Ishikawa (cell line): Measurements from ENCODE around the gene LPCAT1.

Source experiments
- CEBPB ChIP-seq: IDR thresholded peaks from 2 replicates; pipeline ENCODE4 v1.6.1; 2012
- EGR1 ChIP-seq: IDR thresholded peaks from 2 replicates; pipeline ENCODE4 v1.6.1; 2012
- FOXM1 ChIP-seq: IDR thresholded peaks from 2 replicates; pipeline ENCODE4 v1.6.1; 2012; ENCODE audit warnings: low read depth, borderline replicate concordance
- MAX ChIP-seq: IDR thresholded peaks from 2 replicates; pipeline ENCODE4 v1.6.1; 2012
- NFIC ChIP-seq: IDR thresholded peaks from 2 replicates; pipeline ENCODE4 v1.6.1; 2012
- RAD21 ChIP-seq: IDR thresholded peaks from 2 replicates; pipeline ENCODE4 v1.6.1; 2012; ENCODE audit warnings: low read depth
- REST ChIP-seq: IDR thresholded peaks from 2 replicates; pipeline ENCODE4 v1.6.1; 2012; ENCODE audit warnings: low read depth, mild to moderate bottlenecking
- TAF1 ChIP-seq: IDR thresholded peaks from 2 replicates; pipeline ENCODE4 v1.6.1; 2012; ENCODE audit warnings: low read depth, mild to moderate bottlenecking
- USF1 ChIP-seq: IDR thresholded peaks from 2 replicates; pipeline ENCODE4 v1.6.1; 2012
- YY1 ChIP-seq: IDR thresholded peaks from 2 replicates; pipeline ENCODE4 v1.6.1; 2012; ENCODE audit warnings: low read depth

DNA sequence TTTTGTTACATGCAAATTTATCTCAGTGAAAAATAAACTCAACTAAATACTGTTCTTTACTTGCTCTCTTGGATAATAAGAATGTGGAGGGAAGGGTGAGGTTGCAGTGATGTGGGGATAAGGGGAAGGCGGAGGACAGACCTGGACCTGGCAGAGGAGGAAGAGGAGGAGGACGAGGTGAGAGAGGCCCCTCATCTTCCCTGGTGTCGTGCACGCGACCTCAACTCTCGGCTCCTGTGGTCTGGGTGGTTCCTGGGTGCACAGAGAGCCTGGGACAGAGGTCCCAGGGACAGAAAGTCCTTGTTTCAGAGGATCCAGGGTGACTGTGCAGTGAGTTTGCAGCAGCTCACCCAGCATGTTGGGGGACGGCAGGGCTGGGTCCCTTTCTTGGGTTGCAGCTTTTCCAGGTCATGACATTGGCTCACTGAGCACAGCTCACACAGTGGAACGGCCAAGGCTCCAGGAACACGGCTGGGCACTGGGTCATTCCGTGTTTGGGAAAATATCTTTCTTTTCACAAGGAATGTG, 37.7 kb upstream of the LPCAT1 start:
- TF ChIP-seq CEBPB (no peak), FOXM1 (no peak), NFIC (no peak), RAD21 (no peak), REST (no peak), TAF1 (no peak), EGR1 (no peak), USF1 (no peak), YY1 (no peak), MAX (no peak)
